GM12875 (cell line): ENCODE data around the gene FOXRED2.
A peak's percentile ranks its signal among the peaks of the same experiment; 100 is the strongest.

Source experiments
- H3K4me3 ChIP-seq: one replicate; pipeline ENCODE4 v1.5.1; 2011; ENCODE audit warnings: low read depth, low read length, control low read depth
- TF ChIP-seq, protein P1 (sequence below): IDR thresholded peaks from 2 replicates; pipeline ENCODE4 v1.5.1; 2011; ENCODE audit warnings: low read depth, mild to moderate bottlenecking, control low read depth, inconsistent platforms, low read length, moderate library complexity, borderline replicate concordance; ENCODE audit not compliant: insufficient read depth

Gene FOXRED2

DNA sequence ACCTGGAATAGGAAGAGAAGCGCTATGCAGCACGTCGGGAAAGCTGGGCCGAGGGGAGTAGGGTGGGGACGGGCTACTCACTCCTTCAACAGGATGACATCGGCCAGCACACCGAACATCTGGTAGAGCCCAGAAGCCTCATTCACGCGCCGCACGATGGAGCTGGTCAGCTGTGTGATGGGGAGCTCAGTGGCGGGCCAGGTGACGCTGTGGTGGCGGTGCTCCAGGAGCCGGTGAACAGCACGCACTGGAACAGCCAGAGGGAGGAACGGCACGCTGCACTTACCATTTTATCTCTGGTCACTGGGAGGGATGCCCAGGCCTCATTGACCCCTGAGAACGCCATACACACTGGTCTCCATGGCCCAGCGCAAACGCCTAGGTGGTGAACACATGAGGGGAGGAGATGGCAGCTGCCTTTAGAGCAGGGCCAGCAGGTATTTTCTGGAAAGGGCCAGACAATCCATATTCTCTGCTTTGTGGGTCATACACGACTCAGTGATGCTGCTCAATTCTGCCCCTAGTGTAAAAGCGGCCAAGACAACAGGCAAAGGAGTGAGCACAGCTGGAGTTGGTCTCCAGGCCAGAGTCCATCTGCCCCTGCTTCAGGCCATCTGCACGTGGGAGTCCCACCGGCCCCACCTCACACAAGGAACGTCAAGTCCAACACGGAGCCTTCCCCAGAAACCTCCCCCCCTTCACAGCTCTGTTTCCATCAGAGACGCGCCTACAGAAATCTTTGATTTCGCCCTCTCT, 8.8 kb downstream of the FOXRED2 start:
- no peak overlapping the region for H3K4me3 ChIP-seq
- TF ChIP-seq, protein P1, sequence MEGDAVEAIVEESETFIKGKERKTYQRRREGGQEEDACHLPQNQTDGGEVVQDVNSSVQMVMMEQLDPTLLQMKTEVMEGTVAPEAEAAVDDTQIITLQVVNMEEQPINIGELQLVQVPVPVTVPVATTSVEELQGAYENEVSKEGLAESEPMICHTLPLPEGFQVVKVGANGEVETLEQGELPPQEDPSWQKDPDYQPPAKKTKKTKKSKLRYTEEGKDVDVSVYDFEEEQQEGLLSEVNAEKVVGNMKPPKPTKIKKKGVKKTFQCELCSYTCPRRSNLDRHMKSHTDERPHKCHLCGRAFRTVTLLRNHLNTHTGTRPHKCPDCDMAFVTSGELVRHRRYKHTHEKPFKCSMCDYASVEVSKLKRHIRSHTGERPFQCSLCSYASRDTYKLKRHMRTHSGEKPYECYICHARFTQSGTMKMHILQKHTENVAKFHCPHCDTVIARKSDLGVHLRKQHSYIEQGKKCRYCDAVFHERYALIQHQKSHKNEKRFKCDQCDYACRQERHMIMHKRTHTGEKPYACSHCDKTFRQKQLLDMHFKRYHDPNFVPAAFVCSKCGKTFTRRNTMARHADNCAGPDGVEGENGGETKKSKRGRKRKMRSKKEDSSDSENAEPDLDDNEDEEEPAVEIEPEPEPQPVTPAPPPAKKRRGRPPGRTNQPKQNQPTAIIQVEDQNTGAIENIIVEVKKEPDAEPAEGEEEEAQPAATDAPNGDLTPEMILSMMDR = 0 out of 2 replicates have a peak, but pooled peaks have one; percentile 14

DNA sequence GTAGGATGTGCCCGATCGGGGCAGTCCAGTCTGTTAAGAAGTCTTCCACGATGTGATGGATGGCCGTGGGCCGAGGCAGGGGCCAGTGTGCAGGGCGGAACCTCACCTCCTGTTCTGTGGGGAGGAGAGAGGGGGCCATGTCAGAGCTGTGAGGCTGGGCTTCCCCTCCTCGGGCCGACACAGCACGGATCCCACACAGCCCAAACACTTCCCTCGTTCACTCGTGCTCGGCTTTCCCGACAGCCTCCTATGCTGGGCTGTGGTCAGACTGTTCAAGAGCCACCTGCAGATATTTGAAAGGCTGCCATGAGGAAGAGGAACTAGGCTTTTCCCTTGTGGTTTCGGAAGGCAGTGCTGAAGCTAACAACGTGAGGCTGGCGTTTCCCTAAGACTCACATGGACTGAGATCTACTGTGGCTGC, 13.1 kb downstream of the FOXRED2 start:
- TF ChIP-seq, protein P1 = no peak
- peak overlapping the region; percentile 10 for H3K4me3 ChIP-seq

DNA sequence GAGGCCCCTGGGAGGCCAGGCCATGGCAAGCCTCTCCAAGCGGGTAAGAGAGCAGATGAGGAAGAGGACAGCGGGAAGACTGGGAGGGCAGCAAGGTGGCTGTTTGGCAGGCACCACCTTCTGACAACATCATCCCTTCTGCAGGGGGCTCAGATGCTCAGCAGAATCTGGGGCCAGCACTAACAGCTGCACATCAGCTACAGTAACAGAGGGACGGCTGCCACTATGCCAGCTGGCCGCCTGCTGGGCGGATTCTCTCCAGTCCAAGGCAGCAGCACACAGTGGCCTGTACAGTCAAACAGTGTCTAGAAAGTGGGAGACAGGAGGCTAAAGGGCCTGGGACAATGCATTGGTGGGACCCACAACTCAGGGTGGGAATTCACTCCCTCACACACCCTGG, 14.7 kb downstream of the FOXRED2 start:
- TF ChIP-seq, protein P1 = no peak
- H3K4me3 ChIP-seq = no peak overlapping the region

DNA sequence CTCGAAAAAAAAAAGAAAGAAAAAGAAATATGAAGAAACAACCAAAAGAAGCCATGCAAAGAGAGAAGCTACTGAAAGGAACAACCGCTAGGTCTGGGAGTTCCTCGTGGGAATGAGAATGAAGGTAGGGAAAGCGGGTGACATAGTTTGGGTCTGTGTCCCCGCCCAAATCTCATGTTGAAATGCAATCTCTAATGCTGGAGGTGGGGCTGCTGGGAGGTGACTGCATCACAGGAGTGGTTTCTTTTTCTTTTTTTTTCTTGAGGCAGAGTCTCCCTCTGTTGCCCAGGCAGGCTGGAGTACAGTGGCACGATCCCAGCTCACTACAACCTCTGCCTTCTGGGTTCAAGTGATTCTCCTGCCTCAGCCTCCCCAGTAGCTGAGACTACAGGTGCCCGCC, 15.7 kb downstream of the FOXRED2 start:
- TF ChIP-seq, protein P1 = no peak
- H3K4me3 ChIP-seq = no peak overlapping the region

DNA sequence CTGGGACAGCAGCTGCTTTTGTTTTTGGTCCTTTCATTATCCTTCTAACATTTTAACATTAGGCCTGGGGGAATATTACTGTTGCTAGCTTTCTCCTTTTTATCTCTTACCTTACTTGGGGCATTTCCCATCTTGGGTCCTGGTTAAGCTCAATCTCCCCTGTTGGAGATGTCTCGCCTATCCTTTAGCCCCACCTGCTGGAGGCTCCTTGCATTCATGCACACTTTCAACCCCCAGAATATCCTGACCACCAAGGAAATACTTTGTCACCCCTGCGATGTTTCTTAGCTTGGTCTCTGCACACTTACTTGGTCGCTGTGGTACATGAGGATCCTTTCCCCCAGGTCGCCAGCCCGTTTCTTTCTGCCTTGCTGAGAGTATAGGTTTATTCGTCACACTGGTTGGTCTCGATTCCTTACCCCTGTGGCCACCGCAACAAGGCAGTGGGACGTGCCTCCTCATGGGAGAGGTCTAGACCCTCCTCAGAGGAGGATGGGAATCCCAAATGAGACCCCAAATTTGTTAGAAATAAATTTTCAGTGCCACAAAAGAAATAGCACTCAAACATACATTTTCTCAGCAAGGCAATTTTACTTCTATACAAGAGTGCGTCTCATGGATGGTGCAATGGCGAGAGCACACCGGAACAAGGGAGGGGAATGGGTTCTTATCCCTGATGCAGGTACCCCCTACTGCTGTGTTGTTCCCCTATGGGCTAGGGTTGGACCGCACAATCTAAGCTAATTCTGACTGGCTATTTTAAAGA, 20.0 kb downstream of the FOXRED2 start:
- TF ChIP-seq, protein P1 = peak; percentile 34; the same call in 1 of the 2 replicates
- H3K4me3 ChIP-seq = no peak overlapping the region

DNA sequence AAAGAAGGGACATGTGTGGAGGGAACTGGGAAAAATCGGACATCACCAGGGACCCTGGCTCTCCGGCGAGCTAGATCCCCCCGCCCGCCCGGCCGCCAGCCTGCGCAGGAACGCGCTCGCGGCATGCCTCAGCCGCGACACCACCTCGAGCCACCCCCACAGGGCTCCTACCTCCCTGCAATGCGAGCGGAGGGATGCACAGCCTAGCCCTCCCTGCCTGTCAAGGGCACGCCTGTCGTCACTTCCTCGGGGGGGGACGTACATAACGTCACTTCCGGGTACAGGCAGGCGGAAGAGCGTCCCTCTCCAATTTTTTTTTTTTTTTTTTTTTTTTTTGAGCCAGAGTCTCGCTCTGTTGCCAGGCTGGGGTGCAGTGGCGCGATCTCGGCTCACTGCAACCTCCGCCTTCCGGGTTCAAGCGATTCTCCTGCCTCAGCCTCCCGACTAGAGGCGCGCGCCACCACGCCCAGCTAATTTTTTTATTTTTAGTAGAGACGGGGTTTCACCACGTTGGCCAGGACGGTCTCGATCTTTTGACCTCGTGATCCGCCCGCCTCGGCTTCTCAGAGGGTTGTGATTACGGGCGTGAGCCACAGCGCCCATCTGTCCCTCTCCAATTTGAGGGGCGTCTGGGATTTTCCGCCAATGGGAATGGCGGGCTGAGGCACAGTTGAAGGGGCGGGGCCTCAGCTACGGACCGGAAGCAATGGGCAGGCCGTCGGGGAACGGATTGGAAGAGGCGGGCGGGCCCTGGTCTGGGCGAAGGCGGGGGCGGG, 25.3 kb downstream of the FOXRED2 start, which contains the start of gene TXN2:
TSS of gene TXN2 (minus strand) at position 248 of the 776 bp plus-strand sequence. CDS start 803 bp downstream, outside the sequence.
- H3K4me3 ChIP-seq = peak within 1 kb of the TSS; percentile 90
- TF ChIP-seq, protein P1 = no peak
